ENCODE results near the gene EPS15.

The EPS15 gene

GRCh38 chr1:51369171-51369570, 149.9 kb downstream of the EPS15 start:
- no peak for DNase-seq

DNA sequence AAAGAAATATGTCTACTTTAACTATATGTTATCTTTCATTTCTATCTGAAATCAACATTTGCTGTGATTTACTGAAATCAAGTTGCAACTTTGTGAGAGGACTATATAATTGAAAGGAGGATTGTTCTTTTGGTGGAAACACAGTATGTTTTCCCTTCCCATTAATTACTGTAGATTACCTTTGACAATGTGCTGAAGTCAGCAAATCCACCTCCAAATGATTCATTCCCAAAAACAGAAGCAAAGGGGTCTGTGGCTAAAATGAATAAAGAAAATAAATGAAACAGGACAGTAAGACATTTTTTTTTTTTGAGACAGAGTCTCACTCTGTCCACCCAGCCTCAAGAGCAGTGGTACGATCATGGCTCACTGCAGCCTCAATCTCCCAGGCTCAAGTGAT, 153.3 kb downstream of the EPS15 start:
- no peak for DNase-seq

DNA sequence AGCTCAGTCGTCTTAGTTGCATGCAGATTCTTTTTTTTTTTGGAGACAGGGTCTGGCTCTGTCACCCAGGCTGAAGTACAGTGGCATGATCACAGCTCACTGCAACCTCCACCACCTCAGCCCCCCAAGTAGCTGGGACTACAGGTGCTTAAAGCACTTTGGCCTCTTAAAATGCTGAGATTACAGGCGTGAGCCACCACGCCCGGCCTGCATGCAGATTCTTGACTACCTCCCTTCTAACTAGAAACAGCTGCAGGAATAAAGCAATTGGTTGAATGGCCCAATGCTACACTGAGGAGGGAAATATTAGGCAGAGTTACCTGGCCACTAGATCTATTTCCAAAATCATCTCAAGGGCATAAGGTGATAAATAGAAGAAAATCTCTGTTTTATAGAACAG, 159.2 kb downstream of the EPS15 start:
- DNase-seq: no peak

- no peak for DNase-seq
Measured at GRCh38 chr1:51355382-51355781, 163.7 kb downstream of the EPS15 start.

DNA sequence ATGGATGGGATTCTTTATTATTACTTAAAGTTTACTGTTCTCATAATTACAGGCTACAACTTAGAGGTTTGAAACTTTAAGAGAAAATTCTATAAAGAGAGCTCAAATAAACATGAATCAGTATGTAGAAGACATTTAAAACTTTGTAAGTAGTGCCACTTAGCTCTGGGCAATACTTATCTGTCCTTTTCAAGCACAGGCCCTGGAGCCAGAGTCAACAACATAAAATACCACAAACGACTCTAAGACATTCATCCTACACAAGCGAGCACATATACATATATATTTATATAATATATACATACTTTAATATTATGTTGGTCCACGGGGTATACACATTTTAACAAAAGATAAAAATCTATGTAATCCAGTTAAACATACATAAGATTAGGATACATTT, 164.7 kb downstream of the EPS15 start:
- DNase-seq: no peak

- DNase-seq: no peak
Measured at GRCh38 chr1:51351907-51352306, 167.2 kb downstream of the EPS15 start.

GRCh38 chr1:51349862-51350261, 169.2 kb downstream of the EPS15 start:
- DNase-seq: no peak

DNA sequence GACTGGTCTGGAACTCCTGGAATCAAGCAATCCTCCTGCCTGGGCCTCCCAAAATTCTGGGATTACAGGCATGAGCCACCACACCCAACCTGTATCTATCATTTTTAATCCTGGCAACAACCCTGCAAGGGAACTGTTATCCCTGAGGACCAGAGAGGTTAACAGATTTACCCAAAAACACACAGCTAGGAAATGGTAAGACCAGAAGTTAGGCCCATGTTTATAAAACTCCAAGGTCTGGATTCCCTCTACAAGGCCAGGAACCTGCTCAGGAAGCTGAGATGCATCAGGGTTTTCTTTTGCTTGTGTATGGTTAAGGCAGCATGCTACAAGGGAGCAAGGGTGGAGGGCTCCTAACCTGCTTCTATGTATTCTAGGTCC, 170.9 kb downstream of the EPS15 start:
- DNase-seq: no peak

DNA sequence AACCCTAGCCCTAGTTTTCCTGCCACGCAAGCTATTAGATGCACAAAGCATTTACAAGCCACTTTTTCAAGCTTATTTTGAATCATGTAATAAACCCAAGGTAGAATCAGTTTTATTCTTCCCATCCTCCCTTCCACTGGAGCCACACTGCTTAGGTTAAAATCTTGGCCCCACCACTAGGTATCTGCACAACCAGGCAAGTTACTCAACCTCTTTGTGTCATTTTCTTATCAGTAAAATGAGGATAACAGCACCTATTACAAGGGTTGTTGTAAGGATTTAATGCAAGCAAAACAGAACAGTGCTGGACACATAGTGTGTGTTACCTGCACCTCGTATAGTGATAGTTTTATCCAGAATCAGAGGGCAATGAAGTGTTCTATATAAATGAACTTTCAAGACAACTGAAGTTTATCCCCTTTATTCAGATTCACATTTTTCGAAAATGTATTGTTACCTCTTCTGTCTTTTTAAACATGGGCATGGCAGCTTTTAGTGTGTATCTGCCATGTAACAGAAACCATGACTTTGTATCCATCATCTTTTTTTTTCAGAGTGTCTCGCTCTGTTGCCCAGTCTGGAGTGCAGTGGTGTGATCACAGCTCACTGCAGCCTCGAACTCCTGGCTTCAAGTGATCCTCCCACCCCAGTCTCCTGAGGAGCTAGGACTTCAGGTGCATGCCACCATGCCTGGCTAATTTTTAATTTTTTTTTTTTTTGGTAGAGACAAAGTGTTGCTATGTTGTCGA, 171.5 kb downstream of the EPS15 start:
- DNase-seq: no peak

- DNase-seq: no peak
Measured at GRCh38 chr1:51346086-51346942, 172.8 kb downstream of the EPS15 start.

DNA sequence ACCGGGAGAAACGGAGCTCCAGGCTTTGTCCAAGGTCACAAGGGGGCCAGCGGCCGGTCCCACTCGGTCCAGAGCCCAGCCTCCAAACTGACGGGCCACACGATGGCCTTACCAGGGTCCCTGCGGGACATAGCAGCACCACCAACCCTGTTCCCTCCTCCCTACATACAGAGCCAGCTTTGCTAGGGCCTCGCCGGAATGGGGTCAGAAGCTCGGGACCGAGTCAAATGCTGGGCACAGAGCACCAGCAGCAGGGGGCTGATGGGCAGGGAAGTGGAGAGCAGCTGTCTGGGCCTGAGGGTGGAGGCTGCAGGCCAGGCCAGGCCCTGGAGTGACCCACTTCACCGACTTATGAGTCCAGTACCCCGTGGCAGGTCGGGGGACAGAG, 173.8 kb downstream of the EPS15 start:
- no peak for DNase-seq

GRCh38 chr1:51344602-51345299, 174.3 kb downstream of the EPS15 start:
- DNase-seq: no peak

- DNase-seq: no peak
Measured at GRCh38 chr1:51344276-51344601, 174.8 kb downstream of the EPS15 start.

DNA sequence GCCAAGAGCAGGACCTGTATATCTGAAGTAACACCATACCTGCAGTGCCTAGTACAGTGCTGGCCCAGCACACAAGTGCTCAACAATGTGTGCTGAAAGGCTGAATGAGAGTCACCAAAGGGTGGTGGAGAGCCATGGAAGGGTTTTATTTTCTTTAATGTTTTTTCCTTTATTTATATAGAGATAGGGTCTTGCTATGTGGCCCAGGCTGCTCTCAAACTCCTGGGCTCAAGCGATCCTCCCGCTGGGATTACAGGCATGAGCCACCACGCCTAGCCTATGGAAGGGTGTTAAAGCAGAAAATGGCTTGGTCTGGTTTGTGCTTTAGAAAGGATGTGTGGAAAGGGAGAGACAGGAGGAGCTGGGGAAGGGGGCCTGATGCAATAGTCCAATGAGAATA, 175.4 kb downstream of the EPS15 start:
- no peak for DNase-seq

DNA sequence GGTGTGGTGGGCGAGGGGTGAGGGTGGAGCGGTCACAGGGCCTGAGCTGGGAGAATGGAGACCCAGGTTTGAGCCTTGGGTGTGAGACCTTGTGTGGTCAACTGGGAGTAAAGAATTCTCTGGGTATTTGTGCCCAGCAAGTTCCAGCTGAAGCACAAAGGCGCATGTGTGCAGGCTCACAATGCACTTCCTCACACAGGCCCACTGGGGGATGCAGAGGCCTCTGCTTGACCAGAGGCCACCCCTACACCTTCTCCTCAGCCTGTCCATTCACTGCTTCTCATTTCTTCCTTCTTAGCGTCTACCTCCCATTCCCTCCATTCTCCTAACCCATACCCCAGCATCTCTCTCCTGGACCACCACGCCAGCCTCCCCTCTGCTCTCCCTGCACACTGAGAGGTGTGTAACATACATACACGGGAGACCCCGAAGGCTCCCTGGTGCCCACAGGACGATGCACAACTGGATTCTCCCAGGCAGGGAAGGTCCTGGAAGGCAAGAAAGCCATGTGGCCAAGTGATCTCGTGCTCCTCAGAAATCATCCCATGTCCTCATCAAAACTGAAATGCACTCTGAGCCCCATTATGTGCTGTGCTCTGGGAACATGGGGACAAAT, 176.4 kb downstream of the EPS15 start:
- no peak for DNase-seq

GRCh38 chr1:51341876-51342496, 177.1 kb downstream of the EPS15 start:
- no peak for DNase-seq

DNA sequence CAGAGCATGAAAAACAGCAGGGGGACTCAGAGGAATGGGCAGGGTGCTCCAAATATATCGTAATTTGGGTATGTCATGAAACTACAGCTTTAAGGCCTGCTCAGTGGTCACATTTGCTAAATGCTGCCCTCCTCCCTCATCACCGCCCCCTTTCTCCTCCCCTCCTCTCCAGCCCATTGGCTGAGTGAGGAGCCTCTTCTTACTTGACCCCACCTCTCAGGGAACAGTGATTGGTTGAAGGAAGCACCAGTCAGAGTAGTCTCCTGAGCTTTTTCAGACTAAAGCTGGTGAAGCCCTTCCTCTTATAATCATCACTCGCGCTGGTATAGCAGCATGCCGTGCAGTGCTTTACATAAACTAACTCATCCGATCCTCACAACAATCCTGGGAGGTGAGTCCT, 178.7 kb downstream of the EPS15 start:
- no peak for DNase-seq

- no peak for DNase-seq
Measured at GRCh38 chr1:51336711-51337110, 182.4 kb downstream of the EPS15 start.

DNA sequence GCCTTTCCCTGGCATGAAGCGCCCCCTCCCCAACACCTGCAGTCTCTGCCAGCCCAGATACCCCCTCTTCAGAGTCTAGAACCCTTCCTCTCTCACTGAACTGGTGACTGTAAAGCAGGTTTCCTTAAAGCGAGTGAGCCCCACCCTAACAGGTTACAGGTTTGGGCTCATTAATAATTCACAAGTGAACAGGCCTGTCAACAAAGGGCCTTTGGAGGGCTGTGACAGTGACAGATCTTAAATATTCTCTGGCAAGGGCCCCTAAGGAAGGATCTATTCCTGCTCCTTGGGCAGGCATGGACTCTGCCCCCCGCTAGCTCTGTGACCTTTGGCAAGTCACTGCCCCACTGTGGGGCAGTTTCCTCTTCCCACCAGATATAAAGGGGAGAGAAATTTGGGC, 183.1 kb downstream of the EPS15 start:
- DNase-seq: no peak

DNA sequence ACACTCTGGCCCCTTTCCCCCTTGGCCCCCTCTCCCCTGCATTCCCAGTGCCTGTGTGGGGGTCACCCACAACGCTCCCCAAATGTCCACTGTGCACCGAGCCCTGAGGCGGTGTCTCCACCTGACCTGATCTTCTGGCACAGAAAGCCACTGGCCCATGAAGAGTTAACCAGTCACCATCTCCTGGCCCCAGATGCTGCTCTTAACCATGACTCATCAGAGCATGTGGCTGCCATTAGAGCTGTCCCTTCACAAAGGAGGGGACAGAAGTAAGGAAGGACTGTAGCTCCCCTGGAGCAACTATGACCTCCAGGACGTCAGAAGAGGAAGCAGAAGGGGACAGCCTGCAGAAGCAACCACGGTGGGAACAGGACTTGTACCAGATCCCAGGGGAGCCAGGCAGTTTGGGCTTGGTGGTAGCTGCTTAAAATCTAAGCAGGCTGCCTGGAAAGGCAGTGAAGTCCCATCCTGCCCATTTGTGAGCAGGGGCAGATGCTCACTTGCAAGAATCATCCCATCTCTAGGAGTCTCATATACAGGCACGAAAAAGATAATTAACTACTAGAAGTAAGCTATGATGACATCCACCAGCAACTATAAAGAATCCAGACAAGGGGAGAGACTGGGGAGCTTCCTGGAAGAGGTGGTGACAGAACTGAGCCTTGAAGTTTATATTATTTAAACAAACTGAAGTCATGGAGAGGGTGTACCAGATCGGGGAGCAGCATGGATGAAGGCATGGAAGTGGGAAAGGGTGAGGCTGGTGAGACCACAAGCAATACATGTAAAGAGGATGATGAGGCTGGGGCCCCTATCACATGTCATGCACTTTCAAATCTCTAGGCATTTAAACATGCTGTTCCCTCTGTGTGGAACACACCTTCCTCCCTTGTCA, 187.6 kb downstream of the EPS15 start:
- DNase-seq: no peak

GRCh38 chr1:51330331-51331201, 188.5 kb downstream of the EPS15 start, which contains the start of gene TTC39A:
Gene TTC39A (minus strand): TSS chr1:51330562. CDS start chr1:51330477, 85 bp downstream.
- no peak for DNase-seq

All from activated gamma-delta T cell treated with Interleukin-2 at 50 U/mL for 16 hours (primary cell).